ENCODE data around the gene PODNL1. TPM values are rescaled to one million over a fixed set of nuclear protein-coding genes. Genes with fewer than 3 reads are reported as not detected.

PODNL1 gene
- total RNA-seq, 4 donors from 2014 or later = 0.35 TPM; not detected in 3

DNA sequence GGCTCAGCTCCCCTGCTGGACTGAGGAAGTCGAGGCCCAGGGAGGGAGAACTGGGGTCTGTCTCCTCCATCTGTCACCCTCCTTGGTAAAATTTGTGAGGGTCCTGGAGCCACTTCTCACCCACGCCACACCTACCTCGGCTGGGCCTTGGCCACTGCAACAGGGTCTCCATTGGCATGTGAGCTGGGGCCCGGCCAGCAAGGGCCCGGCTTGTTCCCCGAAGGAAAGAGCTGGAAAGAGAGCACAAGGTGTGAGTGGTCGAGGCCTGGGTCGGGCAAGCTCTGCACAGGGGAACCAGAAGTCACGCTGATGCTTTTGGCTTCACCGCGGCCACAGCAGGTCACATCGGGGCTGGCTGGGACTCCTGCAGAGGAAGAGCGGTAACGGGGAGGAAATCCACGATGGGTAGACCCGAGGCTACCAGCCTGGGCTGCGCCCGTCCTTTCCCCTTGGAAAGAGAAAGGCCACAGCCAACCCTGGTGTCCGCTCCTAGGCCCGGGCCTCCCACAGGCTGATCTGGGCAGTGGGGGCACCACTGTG, 52.3 kb downstream of the PODNL1 start:
- H3K4me3 ChIP-seq = no peak overlapping the region
- H3K4me1 ChIP-seq = peaks cover 10 to 46% (median 19%) of the 10 kb centered on the region in 4 donors
- H3K36me3 ChIP-seq = no peaks in the 10 kb centered on the region
- no peaks in the 10 kb centered on the region for H3K27me3 ChIP-seq
- no peaks in the 10 kb centered on the region for H3K9me3 ChIP-seq
- TF ChIP-seq, protein P1, sequence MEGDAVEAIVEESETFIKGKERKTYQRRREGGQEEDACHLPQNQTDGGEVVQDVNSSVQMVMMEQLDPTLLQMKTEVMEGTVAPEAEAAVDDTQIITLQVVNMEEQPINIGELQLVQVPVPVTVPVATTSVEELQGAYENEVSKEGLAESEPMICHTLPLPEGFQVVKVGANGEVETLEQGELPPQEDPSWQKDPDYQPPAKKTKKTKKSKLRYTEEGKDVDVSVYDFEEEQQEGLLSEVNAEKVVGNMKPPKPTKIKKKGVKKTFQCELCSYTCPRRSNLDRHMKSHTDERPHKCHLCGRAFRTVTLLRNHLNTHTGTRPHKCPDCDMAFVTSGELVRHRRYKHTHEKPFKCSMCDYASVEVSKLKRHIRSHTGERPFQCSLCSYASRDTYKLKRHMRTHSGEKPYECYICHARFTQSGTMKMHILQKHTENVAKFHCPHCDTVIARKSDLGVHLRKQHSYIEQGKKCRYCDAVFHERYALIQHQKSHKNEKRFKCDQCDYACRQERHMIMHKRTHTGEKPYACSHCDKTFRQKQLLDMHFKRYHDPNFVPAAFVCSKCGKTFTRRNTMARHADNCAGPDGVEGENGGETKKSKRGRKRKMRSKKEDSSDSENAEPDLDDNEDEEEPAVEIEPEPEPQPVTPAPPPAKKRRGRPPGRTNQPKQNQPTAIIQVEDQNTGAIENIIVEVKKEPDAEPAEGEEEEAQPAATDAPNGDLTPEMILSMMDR (IDR thresholded peaks at IDR 0.05) = no peak
- no peak for TF ChIP-seq POLR2A (IDR thresholded peaks at IDR 0.05)
- no peak for DNase-seq
- H3K27ac ChIP-seq = peak overlapping the region in 1 of 4 donors; percentile 63

DNA sequence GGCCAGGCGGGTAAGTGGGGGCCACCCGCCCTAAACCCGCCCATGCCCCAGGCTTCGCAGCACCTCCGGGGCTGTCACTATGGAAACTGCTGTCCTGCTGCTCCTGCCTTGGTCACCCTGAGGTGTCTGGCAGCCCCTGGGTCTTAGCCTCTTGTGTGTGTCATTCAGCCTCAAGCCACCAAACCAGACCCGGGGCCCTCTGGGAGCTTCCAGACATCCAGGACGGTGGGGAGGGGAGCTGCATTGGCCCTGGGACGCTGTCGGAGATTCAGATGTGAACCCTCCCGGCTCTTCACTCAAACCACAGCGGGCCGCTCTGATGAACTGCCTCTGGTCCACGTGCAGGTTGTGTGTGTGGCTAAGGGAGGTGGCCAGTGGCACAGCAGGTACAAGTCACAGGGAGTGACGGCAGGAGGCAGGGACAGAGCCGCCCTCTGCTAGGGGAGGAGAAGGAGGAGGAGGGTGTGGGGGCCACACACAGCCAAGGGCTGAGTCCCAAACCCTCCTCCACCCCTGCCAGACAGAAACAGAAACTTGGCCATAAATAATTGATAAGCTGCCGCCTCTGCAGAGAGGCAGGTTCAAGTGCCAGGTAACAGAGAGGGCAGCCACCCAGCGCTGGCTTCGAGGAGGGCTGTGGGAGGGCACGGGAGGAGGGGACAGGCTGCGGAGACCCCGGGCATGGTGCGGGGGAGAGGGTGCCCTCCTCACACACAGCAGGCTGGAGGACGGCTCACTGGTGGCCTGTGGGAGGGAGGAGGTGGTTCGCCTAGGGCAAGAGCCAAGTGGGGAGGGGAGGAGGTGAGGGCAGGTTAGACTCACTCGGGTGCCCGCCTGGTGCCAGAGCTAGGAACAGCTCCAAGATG, 53.3 kb downstream of the PODNL1 start:
- peak; percentile 22 to 58 for TF ChIP-seq POLR2A (IDR thresholded peaks at IDR 0.05)
- TF ChIP-seq, protein P1 (IDR thresholded peaks at IDR 0.05) = no peak
- Histone ChIP-seq H3K27ac (peak overlapping the region in 1 of 4 donors; percentile 63), H3K27me3 (no peaks in the 10 kb centered on the region), H3K36me3 (no peaks in the 10 kb centered on the region), H3K4me1 (peaks cover 15 to 53% (median 26%) of the 10 kb centered on the region in 4 donors), H3K9me3 (no peaks in the 10 kb centered on the region), H3K4me3 (peak overlapping the region in 1 of 4 donors; percentile 6)
- peak in 2 of 3 donors; percentile 77 to 79 for DNase-seq

DNA sequence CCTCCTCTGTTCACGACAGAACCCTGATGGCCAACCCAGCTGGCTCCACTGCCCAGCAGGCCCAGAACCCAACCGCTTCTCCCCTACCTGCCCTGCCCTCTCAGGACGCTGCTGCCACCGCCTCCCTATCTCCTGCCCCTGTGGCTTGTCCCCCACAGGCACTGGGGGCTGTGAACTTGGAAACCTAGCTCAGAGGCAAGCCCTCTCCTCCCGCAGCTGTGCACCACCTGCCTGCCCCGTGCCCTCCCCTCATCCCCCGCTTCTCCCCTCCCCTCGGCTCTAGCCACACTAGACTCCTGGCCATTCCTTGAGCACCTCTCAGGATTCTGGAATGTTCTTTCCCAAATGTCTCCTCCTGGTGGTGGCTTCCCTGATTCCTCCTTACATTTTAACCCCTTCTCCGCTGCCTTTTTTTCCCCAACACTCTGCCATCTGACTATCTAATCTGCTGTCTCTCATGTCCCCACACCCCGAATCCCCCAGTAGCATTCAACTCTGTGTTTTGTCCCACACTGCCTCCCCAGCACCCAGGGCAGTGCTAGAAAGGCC, 54.6 kb downstream of the PODNL1 start:
- TF ChIP-seq, protein P1 (IDR thresholded peaks at IDR 0.05) = no peak
- TF ChIP-seq POLR2A (IDR thresholded peaks at IDR 0.05) = no peak
- peaks cover 15 to 60% (median 26%) of the 10 kb centered on the region in 4 donors for H3K4me1 ChIP-seq
- no peak overlapping the region for H3K27ac ChIP-seq
- no peak overlapping the region for H3K4me3 ChIP-seq
- no peaks in the 10 kb centered on the region for H3K36me3 ChIP-seq
- no peaks in the 10 kb centered on the region for H3K27me3 ChIP-seq
- no peaks in the 10 kb centered on the region for H3K9me3 ChIP-seq
- no peak for DNase-seq

DNA sequence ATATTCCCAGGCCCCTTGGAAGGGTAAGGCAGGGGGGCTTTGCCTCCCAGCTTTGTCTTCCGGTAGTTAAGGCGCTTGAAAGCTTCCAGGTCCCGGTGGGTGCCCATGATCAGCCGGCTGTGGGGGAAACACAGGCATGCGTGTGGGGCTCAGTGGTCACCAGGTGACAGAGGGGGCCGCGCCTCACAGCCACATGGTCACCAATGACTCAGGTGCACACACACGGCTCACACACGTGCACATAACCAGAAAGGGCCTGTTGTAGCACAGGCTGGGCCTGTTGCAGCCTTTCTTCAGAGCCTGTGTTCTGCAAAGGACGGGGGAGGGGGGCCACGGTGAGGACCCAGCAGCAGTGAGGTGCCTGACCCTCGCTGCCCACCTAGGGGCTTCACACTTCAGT, 55.4 kb downstream of the PODNL1 start:
- TF ChIP-seq POLR2A (IDR thresholded peaks at IDR 0.05) = no peak
- TF ChIP-seq, protein P1 (IDR thresholded peaks at IDR 0.05) = no peak
- no peaks in the 10 kb centered on the region for H3K36me3 ChIP-seq
- H3K9me3 ChIP-seq = no peaks in the 10 kb centered on the region
- H3K4me3 ChIP-seq = no peak overlapping the region
- peak overlapping the region in 2 of 4 donors; percentile 25 to 65 for H3K27ac ChIP-seq
- no peaks in the 10 kb centered on the region for H3K27me3 ChIP-seq
- peaks cover 15 to 58% (median 26%) of the 10 kb centered on the region in 4 donors for H3K4me1 ChIP-seq
- DNase-seq = no peak

DNA sequence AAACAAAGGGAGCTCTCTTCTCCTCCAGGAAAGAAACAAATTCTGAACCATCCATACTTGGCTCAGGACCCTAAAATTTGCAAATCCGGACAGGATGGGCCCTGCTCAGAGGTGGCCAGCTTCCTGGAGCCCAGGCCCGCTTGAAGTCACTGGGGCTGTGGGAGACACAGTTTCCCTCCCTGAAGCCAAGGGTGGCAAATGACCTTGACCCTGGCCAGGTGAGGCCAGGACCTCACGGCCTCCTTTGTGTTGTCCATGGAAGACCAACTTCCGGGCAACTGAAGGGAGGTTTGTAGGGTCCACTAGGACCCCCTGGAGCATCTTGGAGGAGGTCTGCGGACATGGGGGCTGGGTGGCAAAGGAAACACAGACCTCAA, 55.8 kb downstream of the PODNL1 start:
- peaks cover 15 to 53% (median 26%) of the 10 kb centered on the region in 4 donors for H3K4me1 ChIP-seq
- H3K9me3 ChIP-seq = no peaks in the 10 kb centered on the region
- H3K27ac ChIP-seq = peak overlapping the region in 2 of 4 donors; percentile 25 to 65
- DNase-seq = no peak
- no peaks in the 10 kb centered on the region for H3K27me3 ChIP-seq
- H3K4me3 ChIP-seq = no peak overlapping the region
- TF ChIP-seq, protein P1 (IDR thresholded peaks at IDR 0.05) = no peak
- no peak for TF ChIP-seq POLR2A (IDR thresholded peaks at IDR 0.05)
- H3K36me3 ChIP-seq = no peaks in the 10 kb centered on the region

Measured in Peyer's patch (tissue), 4 donors.